Amniotic stem cell (primary cell): Measurements from ENCODE around the gene NMNAT2.
A peak's percentile ranks its signal among the peaks of the same experiment; 100 is the strongest.

Experiments
- DNase-seq: peaks from one replicate; lab custom pipeline; 2025; lab: John Stamatoyannopoulos, UW

NMNAT2 gene

DNA sequence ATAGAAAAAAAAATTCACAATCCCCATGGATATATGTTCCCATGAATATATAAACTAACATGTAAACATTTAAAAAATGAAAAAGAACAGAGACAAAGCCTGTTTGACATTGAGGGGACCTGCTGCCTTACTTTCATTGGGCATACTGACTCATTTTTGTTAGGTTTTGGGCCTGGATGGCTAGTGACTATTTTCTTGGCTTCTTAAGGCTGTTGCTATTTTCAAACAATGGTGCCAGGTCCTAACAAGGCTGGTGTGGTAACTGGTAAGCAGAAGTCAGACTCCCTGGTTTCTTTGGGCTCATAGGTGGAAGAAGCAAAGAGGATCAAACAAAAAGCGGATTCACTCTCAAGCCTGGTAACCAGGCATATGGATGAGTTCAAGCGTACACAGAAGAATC lies 181.1 kb downstream of the NMNAT2 start:
- DNase-seq = no peak

DNA sequence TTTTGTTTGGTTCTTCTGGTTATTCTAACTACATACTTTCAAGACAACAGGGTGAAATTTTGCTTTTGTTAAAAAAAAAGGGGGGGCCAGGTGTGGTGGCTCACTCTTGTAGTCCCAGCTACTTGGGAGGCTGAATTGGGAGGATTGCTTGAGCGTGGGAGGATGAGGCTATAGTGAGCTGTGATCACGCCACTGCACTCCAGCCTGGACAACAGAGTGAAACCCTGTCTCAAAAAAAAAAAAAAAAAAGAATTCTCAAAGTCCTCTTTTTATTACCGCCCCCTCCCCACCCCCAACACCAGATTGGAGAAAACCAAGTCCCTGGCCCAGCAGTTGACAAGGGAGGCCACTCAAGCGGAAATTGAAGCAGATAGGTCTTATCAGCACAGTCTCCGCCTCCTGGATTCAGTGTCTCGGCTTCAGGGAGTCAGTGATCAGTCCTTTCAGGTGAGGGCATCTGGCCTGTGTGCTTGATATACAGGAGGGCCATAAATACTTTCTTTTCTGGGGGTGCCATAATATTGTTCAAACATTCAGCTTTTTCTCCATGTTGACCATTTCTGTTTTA lies 181.9 kb downstream of the NMNAT2 start:
- DNase-seq = no peak

DNA sequence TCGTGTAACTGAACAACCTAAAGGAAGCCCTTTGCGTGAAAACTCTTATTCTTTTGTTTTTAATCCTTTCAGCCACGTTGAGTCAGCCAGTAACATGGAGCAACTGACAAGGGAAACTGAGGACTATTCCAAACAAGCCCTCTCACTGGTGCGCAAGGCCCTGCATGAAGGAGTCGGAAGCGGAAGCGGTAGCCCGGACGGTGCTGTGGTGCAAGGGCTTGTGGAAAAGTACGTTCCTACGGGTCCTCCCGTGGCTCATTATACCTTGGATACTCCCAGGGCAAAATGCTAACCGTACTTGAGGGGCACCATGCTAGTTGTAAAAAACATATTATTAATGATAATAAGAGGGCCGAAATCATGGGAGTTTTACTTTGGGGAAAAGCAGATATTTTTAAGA lies 182.7 kb downstream of the NMNAT2 start:
- DNase-seq = no peak

DNA sequence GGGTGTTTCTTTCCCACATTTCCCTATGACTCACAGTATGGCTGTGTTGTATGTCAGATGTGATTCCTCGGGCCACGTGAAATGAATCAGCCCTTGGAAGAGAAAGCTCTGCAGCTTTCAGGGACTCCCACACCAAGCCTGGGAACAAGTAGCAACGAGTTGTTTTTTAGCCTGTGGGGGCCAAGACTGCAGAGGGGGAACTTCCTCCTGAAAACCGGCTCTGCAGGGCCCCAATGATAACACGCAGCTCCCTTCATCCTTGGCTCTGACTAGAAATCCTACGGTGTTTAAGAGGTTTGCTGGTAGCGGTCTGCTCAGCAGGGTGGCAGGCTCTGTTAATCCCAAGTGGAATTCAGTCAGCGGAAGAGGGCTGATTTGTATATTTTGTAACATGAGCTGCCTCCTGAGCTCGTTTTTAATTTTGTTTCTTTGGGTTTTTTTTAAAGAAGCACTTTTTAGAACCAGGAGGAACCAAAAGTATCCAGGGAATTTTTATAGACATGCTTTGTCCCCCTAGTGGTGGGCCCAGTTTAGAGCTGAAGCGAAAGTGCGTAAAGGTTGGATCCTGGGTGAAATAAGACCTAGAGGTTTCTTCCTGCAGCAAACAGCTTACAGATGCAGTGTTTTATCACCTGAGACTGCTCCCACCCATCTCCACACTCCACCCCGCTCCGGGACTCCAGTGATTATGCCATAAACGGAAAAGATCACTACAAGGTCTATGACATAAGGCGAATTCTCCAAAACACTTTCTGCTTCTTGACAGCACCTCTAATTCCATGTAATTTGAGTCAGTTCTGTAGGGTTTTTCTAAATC lies 183.3 kb downstream of the NMNAT2 start:
- peak; percentile 82 for DNase-seq

DNA sequence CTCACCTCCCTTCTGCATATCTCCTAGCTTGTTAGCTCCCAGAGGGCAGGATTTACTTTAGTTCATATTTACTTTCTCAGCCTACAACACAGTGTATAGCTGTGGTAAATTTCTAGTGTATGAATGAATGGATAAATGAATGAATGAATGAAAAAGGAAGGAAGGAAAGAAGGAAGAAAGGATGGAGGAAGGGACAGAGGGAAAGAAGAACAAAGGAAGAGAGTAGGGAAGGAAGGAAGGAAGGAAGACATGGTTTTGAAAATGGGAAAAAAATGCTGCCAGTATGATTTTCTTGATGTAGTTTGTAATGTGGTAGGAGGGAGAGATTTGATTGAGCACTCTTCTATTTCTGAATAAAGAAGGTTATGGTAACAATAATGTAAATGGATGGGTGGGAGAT lies 185.1 kb downstream of the NMNAT2 start:
- no peak for DNase-seq

DNA sequence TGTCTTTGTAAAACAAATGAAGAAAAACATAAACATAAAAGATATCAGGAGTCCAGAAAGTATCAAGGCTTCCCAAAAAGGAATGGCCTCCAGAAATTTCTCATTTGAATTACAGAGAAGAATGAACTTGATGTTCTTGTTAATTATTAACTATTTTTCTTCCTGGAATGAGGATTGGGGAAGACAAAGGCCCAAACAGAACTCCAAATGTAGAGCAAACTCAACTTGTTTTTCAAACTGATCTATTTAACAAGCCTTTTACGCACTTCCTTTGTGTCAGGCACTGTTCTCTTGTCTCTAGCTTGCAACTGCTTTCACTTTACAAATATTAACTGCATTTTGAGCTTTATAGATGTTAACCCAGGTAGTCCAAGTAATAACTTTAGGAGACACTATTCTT lies 186.6 kb downstream of the NMNAT2 start:
- DNase-seq = no peak

DNA sequence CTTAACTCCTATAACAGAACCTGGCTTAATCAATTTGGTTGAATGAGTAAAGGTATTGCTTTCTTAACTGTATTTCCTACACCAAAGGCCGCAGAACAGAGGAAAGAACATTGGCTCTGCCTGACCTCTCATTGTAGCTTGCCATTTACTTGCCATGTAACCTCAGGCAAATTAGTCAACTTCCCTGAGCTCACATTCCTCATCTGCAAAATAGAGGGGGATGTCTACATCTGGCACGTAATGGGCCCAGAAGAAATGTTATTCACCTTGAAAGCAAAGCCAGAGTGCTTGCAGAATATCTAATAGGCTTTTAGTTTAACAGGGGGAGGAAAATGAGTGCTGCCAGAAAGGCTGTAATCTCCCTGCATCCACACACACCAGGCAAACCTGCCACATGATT lies 187.8 kb downstream of the NMNAT2 start:
- no peak for DNase-seq

DNA sequence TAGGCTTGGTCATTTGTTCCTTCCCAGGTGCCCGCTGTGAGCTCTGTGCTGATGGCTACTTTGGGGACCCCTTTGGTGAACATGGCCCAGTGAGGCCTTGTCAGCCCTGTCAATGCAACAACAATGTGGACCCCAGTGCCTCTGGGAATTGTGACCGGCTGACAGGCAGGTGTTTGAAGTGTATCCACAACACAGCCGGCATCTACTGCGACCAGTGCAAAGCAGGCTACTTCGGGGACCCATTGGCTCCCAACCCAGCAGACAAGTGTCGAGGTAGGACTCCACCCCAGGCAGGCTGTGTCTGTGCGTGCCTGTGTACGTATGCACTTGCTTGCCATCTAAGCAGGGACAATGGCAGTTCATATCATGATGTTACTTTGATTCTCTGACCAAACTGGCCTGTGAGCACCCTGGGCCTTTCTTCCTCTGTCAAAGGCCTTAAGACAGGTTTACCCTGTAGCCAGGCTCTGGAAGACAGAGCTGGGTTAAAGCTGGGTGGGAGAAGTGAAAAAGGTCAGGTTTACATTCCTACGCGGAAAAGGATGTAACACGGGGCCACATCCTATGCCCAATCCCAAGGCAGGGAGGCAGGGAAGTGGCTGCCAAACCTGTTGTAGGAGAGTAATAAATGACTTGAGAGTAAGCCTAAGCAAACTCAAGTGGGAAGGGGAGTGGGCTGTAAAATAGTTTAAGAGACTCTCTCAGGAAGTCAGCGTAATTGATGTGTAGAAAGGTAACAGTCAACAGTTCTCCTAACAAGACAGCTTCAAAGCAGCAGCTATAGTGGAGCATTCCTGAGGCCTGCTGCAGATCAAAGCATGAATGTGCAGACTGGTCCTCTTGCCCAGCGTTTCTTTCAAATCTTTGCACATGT lies 189.6 kb downstream of the NMNAT2 start:
- no peak for DNase-seq

DNA sequence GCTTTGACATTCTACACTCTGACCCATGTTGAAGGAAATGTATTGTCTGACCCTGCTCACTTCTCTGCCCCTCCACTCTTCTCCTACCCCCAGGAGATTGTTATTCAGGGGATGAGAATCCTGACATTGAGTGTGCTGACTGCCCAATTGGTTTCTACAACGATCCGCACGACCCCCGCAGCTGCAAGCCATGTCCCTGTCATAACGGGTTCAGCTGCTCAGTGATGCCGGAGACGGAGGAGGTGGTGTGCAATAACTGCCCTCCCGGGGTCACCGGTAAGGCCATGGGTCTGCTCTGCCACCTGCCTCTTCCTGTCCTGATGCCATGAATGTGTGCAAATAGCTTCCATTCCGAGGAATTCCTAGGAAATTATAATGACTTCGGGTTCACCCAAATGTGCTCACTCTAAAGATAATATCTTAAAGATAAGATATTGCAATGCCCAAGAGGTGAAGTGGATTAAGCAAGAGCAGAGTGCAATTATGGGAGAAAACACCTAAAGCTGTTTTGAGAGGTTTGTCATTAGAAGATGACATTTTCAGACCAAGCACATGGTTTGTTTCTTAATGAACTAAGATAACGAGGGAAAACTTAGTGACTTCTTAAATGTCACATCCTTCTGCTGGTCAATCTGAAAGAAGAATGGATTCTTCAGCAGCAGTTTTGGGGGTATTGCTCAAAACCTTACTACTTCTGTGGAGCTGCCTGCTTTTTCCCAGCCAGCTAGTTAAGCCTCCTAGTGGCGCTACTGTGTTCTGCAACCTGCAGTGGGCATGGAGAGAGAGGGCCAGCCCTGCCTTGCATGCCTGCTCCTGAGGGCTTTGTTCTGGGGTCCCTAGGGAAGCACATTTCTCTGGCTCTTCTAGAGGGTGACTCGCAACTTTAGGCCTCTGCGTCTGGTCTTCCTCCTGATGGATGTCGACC lies 190.5 kb downstream of the NMNAT2 start:
- no peak for DNase-seq

DNA sequence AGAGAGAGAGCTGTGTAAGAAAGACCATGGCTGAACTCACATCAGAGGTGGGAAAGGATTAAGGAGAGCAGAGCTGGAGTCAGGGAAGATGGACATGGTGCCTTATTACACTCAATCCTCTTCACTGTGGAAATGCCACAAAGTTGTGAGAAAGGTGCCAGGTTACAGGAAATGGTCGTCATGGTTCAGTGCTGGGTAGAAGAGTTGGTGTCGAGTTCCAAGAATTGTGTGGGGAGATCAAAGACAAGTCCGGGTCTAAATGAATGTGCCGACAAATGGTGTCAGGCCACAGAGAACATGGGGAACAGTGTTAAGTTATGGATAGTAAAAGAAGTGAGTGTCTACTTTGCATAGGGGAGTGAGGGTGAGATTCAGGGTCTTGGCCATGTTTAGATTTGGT lies 191.2 kb downstream of the NMNAT2 start:
- DNase-seq = no peak

DNA sequence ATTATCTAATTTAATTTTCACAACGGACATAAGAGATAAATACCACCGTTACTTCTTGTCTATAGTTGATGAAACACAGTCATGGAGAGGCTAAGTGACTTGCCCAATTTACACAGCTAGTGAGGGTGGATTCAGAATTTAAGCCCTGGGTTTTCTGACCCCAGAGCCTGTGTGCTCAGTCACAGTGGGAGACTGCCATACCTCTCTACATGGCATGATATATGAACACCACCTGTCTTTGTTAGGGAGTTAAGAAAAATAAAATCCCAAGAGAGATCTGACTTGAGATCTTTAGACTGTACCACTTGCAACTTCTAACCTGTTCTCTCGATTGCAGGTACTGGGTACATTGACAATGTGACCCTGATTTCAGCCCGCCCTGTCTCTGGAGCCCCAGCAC lies 191.8 kb downstream of the NMNAT2 start:
- no peak for DNase-seq

DNA sequence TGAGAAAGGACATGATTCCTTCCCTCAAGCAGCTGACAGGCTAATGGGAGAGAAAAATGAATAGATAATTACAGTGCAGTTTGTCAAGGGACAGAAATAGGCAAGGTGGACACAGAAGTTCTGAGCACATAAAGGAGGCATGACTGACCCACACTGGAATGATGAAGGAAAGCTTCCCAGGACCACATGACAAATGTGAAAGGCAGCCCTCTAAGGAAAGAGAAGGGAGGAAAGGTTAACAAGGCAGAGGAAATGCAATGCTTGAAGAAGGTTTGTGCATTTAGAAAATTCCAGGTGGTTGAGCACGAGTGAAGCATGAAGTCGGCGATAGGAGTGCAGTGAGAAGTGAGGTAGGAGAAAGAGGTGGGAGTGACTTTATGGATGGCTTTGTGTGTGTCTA lies 194.7 kb downstream of the NMNAT2 start:
- DNase-seq = no peak

DNA sequence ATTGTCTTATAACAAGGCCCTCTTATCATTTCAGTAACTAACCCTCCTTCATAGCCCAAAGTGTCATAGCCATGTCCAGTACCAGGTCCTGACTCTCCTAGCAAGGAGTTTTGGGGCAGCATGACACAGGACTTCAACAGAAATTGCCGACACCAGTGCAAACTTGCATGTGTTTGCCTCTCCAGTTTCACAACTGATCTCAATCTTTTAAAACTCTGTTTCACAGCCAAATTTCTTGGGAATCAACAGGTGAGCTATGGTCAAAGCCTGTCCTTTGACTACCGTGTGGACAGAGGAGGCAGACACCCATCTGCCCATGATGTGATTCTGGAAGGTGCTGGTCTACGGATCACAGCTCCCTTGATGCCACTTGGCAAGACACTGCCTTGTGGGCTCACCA lies 195.3 kb downstream of the NMNAT2 start:
- no peak for DNase-seq

DNA sequence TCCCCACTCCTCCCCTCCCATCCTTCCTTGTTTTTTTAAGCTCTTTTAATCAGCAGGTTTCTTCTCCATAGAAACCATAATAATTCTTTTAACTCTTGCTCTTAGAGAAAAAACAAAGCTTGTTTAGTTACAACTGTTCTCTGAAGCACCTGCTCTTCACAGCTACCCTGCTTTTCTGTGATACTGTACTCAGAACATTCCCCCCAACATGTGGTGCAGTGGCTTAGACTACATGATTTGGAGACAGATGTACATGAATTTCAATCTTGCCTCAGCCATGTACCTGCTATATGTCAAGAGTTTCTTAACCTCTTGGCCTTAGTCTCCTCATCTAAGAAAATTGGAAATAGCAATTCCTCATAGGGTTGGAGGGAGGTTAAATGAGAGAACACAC lies 198.6 kb downstream of the NMNAT2 start:
- DNase-seq = no peak

DNA sequence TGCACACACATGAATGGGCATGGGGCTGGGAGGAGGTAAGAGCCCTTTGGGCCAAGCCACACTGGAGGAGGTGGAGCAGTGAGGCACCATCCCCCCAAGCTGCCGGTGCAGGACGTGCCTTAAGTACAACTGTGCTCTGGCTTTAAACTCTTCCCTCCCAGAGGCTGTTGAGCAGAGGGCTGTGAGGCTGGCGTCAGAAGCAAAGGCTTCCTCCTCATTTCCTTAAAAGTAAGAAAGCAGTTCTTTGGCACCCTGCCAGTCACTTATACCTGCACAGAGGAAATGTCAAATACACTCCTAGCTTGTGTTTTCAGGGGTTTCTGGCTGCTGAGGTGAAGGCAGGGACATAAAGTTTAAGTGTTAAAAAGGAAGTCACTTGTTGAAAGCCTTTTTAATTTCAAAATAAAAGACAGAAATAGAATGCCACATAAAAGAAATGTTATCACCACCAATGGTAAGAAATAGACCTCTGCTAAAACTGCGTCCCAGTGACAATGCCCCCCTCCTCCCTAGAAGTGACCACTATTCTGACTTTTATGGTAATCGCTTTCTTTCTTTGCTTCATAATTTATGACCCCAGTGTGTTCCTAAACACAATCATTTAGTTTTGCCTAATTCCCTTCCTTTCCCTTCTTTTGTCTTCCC lies 199.1 kb downstream of the NMNAT2 start:
- no peak for DNase-seq

DNA sequence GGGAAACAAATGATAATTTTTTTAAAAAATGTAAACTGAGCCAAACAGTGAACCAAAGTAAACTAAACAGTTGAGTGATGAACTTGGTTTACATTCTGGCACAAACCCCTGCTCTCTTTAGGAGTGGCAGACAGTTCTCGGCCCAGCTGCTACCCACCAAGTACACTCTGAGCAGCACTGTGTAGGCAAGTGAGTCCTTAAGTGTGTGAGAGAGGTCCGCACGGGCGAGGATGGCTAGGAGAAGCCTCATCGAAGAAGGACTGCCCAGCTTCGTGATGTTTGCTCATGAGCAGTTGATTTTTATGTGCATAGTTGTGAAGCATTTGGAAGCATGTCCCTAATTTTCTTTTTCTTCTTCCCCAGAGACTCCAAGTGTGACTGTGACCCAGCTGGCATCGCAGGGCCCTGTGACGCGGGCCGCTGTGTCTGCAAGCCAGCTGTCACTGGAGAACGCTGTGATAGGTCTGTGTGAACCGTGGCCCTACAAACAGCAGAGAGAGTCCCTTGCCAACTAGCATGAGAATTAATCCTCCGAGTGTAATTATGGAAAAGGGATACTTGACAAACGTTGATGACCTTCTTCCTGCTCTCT lies 200.1 kb downstream of the NMNAT2 start:
- no peak for DNase-seq

DNA sequence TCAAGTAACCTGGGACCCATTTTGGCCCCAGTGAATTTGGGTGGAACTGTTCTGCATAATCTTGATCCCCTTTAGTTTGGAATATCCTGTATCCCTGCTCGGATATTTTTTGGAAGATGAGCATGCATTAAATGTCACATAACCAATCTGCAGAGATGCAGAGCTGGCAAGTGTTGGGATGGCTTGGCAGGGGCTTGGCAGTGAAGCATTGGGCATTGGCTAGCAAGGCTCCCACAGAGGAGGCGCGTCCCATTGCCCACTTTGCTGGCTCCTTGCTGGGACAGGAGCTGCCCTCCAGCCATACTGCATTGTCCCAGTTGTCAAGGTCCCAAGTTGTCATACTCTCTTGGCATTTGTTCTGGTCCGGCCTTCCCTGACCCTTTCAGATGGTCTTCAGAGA lies 202.2 kb downstream of the NMNAT2 start:
- DNase-seq = no peak

DNA sequence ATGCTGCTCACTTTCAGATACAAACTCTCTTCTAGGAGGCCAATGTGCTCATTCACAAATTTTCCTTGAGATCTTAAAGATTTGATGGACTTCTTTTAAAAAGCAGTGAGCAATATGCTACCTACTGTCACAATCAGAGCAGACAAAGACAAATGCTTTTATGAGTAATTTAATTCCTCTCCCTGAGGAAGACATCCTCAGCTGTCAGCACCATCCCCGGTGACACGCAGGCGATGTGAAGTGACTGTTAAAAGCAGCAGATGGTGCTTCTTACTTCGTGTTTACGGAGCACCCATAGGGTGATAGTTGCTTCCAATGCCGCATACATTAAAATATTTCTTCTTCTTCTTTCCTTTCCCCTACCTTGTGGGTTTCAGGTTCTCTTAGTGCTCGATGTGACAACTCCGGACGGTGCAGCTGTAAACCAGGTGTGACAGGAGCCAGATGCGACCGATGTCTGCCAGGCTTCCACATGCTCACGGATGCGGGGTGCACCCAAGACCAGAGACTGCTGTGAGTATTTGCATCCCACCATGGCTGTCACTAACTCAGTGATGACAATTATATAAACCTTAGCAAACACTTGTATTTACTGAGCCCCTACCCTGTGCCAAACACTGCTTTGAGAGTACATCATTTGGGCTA lies 203.0 kb downstream of the NMNAT2 start:
- DNase-seq = no peak

DNA sequence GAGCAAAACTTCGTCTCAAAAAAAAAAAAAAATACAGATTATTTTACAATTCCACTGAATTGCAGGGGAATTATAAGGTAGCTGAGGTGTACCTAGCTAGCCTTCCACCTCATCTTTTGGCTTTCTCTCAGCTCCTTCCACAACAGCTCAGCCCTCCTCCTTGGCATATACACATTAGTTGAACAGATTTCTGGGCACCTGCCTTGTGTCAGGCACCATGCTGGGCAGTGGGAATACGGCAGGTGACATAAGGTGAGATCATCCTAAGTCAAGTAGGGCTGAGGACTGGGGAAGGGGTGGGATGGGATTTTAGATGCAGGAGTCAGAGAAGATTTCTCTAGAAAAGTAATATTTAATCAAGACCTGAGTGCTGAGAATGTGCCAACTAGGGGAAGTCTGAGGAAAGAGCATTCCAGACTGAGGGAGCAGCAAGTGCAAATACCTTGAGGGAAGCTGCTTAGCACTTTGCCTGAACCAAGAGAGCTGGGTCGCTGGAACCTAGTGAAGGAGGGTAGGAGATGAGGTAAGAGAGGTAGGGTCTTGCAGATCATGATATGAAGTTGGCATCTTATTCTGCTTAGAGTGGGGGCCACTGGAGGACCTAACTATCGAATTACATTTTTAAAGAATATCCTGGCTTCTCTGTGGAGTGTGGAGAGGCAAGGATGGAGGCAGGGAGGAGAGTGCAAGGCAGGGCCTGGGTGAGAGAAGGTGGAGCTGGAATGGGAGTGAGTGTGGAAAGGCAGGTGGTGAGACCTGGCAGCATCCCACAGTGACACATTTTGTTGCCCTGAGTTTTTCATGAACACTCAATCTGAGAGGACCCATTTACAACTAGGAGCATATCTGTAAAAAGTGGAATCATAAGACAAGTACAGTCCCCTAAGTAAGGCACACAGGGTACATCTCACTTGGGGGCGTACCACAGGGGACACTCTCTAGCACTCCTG lies 203.9 kb downstream of the NMNAT2 start:
- DNase-seq = no peak
